H1 (cell line): ENCODE results near the gene LMNTD2. TPM values are rescaled to one million over a fixed set of nuclear protein-coding genes. Genes with fewer than 3 reads are reported as not detected.

ENCODE experiments used
- CTCF ChIA-PET: fragments of 300-600 bp; sonication (Branson Sonifier 250); formaldehyde crosslinking; loops from one replicate; lab custom pipeline; 2021; ENCODE audit not compliant: partially characterized antibody; lab: Charles Lee
- POLR2A ChIA-PET: fragments of 300-600 bp; sonication (Branson Sonifier 250); formaldehyde crosslinking; loops from one replicate; lab custom pipeline; 2021; ENCODE audit warnings: inconsistent platforms; ENCODE audit not compliant: partially characterized antibody; lab: Charles Lee
- DNase-seq, 2 experiments: peaks; one replicate each; pipeline versions ENCODE4 v3.0.0 to v3.0.0-alpha.2; 2010 to 2022; ENCODE audit warnings: low spot score in 2 of 2, low read depth in 1 of 2, mixed read lengths in 1 of 2
- FAIRE-seq: peaks from 2 replicates; lab custom pipeline; 2011; peaks lifted over from hg19 to GRCh38; lab: Jason Lieb, UNC
- H2AFZ ChIP-seq: 2 replicates; pipeline ENCODE4 v1.8.1; 2012; ENCODE audit warnings: low read length, inconsistent platforms
- H2AK5ac ChIP-seq: 2 replicates; pipeline ENCODE4 v1.6.1; 2013; ENCODE audit warnings: low read depth, low read length
- H2BK120ac ChIP-seq: replicated peaks from 2 replicates; pipeline ENCODE3; 2013; ENCODE audit warnings: low read depth, low read length, inconsistent platforms
- H2BK12ac ChIP-seq: 2 replicates; pipeline ENCODE4 v1.6.1; 2013; ENCODE audit warnings: low read depth, low read length
- H2BK15ac ChIP-seq: 2 replicates; pipeline ENCODE4 v1.6.1; 2013; ENCODE audit warnings: low read length
- H2BK20ac ChIP-seq: 2 replicates; pipeline ENCODE4 v1.6.1; 2013; ENCODE audit warnings: low read length
- H2BK5ac ChIP-seq: 2 replicates; pipeline ENCODE4 v1.6.1; 2013; ENCODE audit warnings: low read depth, low read length
- H3K14ac ChIP-seq: 2 replicates; pipeline ENCODE4 v1.6.1; 2013; ENCODE audit warnings: inconsistent platforms; ENCODE audit not compliant: insufficient read length
- H3K18ac ChIP-seq: 2 replicates; pipeline ENCODE4 v1.6.1; 2013; ENCODE audit warnings: low read length; ENCODE audit errors: extremely low read depth
- H3K23ac ChIP-seq: 2 replicates; pipeline ENCODE4 v1.6.1; 2013; ENCODE audit warnings: inconsistent platforms; ENCODE audit not compliant: insufficient read length
- H3K23me2 ChIP-seq: 2 replicates; pipeline ENCODE4 v1.6.1; 2013; ENCODE audit warnings: low read depth, low read length
- H3K27ac ChIP-seq: 2 replicates; pipeline ENCODE4 v1.6.1; 2011; ENCODE audit warnings: low read depth, low read length, inconsistent platforms
- H3K27me3 ChIP-seq, 4 experiments: replicated peaks in 1 of 4; 1 replicate in 1 of 4; 2 replicates in 3 of 4; pipeline versions ENCODE4 v1.6.1 to v1.8.1; 2011 to 2013; ENCODE audit warnings: low read length in 3 of 4, mild to moderate bottlenecking in 3 of 4, inconsistent platforms in 2 of 4, mixed read lengths in 2 of 4, moderate library complexity in 1 of 4; ENCODE audit not compliant: control insufficient read depth in 3 of 4, insufficient read depth in 3 of 4; ENCODE audit errors: extremely low read depth in 1 of 4
- H3K36me3 ChIP-seq, 4 experiments: 2 replicates each; pipeline versions ENCODE4 v1.6.1 to v1.8.1; 2011 to 2013; ENCODE audit warnings: mild to moderate bottlenecking in 4 of 4, low read length in 3 of 4, moderate library complexity in 2 of 4, control low read depth in 1 of 4, inconsistent platforms in 1 of 4; ENCODE audit not compliant: insufficient read depth in 4 of 4, control insufficient read depth in 2 of 4
- H3K4ac ChIP-seq: replicated peaks from 2 replicates; pipeline ENCODE3; 2013; ENCODE audit warnings: low read length, low read depth, mixed read lengths, inconsistent platforms; ENCODE audit not compliant: insufficient read length
- H3K4me1 ChIP-seq, 4 experiments: replicated peaks in 1 of 4; 1 replicate in 1 of 4; 2 replicates in 3 of 4; pipeline versions ENCODE4 v1.6.1 to v1.8.1; 2011 to 2013; ENCODE audit warnings: low read length in 3 of 4, inconsistent platforms in 2 of 4, mixed read lengths in 1 of 4; ENCODE audit not compliant: insufficient read depth in 4 of 4, control insufficient read depth in 3 of 4
- H3K4me2 ChIP-seq, 2 experiments: 2 replicates each; pipeline versions ENCODE4 v1.6.1 to v1.8.1; 2011 to 2013; ENCODE audit warnings: low read depth in 2 of 2, low read length in 2 of 2, control low read depth in 1 of 2, inconsistent platforms in 1 of 2, mild to moderate bottlenecking in 1 of 2; ENCODE audit not compliant: insufficient read depth in 1 of 2
- H3K4me3 ChIP-seq, 4 experiments: fragments of 200-600, 300-600 bp in 1 of 4; sonication (generic), shearing (Covaris generic), sonication (Bioruptor Twin) in 1 of 4; 2 replicates each; pipeline versions ENCODE4 v1.5.1 to v1.8.1; 2011 to 2016; ENCODE audit warnings: low read length in 4 of 4, low read depth in 3 of 4, control low read depth in 2 of 4, inconsistent platforms in 2 of 4, mild to moderate bottlenecking in 2 of 4, mixed read lengths in 1 of 4, moderate library complexity in 1 of 4; ENCODE audit not compliant: insufficient read depth in 2 of 4; ENCODE audit errors: extremely low read depth in 1 of 4
- H3K56ac ChIP-seq: replicated peaks from 2 replicates; pipeline ENCODE3; 2013; ENCODE audit warnings: low read depth, mild to moderate bottlenecking, mixed read lengths, low read length, inconsistent platforms; ENCODE audit not compliant: insufficient read length
- H3K79me1 ChIP-seq: 2 replicates; pipeline ENCODE4 v1.6.1; 2013; ENCODE audit warnings: low read depth, low read length, control low read depth
- H3K79me2 ChIP-seq, 2 experiments: 2 replicates each; pipeline versions ENCODE4 v1.6.1 to v1.8.1; 2012 to 2013; ENCODE audit warnings: low read length in 2 of 2, mild to moderate bottlenecking in 2 of 2, inconsistent platforms in 1 of 2; ENCODE audit not compliant: insufficient read depth in 2 of 2, control insufficient read depth in 1 of 2
- H3K9ac ChIP-seq, 4 experiments: replicated peaks in 1 of 4; 1 replicate in 1 of 4; 2 replicates in 3 of 4; pipeline versions ENCODE4 v1.6.1 to v1.8.1; 2011 to 2013; ENCODE audit warnings: low read depth in 3 of 4, low read length in 3 of 4, control low read depth in 2 of 4, mild to moderate bottlenecking in 2 of 4, moderate library complexity in 2 of 4, inconsistent platforms in 1 of 4; ENCODE audit errors: extremely low read depth in 1 of 4
- H3K9me3 ChIP-seq, 2 experiments: 2 replicates each; pipeline versions ENCODE4 v1.6.1 to v1.8.1; 2012 to 2013; ENCODE audit warnings: mild to moderate bottlenecking in 2 of 2, moderate library complexity in 2 of 2, control low read depth in 1 of 2, inconsistent platforms in 1 of 2, low read depth in 1 of 2, low read length in 1 of 2, mixed read lengths in 1 of 2; ENCODE audit not compliant: insufficient read depth in 2 of 2
- H4K20me1 ChIP-seq, 2 experiments: replicated peaks in 1 of 2; 2 replicates each; pipeline versions ENCODE3 to v1.8.1; 2011 to 2013; ENCODE audit warnings: inconsistent platforms in 2 of 2, low read length in 2 of 2, mild to moderate bottlenecking in 1 of 2; ENCODE audit not compliant: insufficient read depth in 2 of 2, control insufficient read depth in 1 of 2
- H4K5ac ChIP-seq: 2 replicates; pipeline ENCODE4 v1.6.1; 2013; ENCODE audit warnings: low read length, low read depth, mixed read lengths, inconsistent platforms; ENCODE audit not compliant: insufficient read length
- H4K8ac ChIP-seq: 2 replicates; pipeline ENCODE4 v1.8.0; 2013; ENCODE audit warnings: mild to moderate bottlenecking, moderate library complexity, low read length, inconsistent platforms; ENCODE audit not compliant: insufficient read depth; ENCODE audit errors: extremely low read depth
- H4K91ac ChIP-seq: replicated peaks from 2 replicates; pipeline ENCODE3; 2013; ENCODE audit warnings: low read length, mixed read lengths, inconsistent platforms; ENCODE audit not compliant: insufficient read length
- CBX5 ChIP-seq: fragments of 300-800, 300-1000 bp; sonication (generic); IDR thresholded peaks from 2 replicates; pipeline ENCODE4 v1.7.1; 2016; ENCODE audit warnings: antibody characterized with exemption, low read length, low read depth
- CHD1 ChIP-seq: IDR thresholded peaks from 2 replicates; pipeline ENCODE4 v1.6.1; 2012; ENCODE audit warnings: low read depth, low read length, improper control_type of control experiment
- CHD2 ChIP-seq: IDR thresholded peaks from 2 replicates; pipeline ENCODE4 v1.6.1; 2012; ENCODE audit warnings: low read length, improper control_type of control experiment
- EGR1 ChIP-seq: IDR thresholded peaks from 2 replicates; pipeline ENCODE4 v1.6.1; 2011; ENCODE audit warnings: low read depth, low read length, borderline replicate concordance
- GTF2F1 ChIP-seq: IDR thresholded peaks from 2 replicates; pipeline ENCODE4 v1.6.1; 2012; ENCODE audit warnings: low read depth, low read length, improper control_type of control experiment, borderline replicate concordance
- MAFK ChIP-seq: IDR thresholded peaks from 2 replicates; pipeline ENCODE4 v1.6.1; 2012; ENCODE audit warnings: low read depth, mild to moderate bottlenecking, improper control_type of control experiment, low read length
- RFX5 ChIP-seq: IDR thresholded peaks from 2 replicates; pipeline ENCODE4 v1.6.1; 2011; ENCODE audit warnings: low read depth, low read length, improper control_type of control experiment, borderline replicate concordance
- RNF2 ChIP-seq: fragments of 200-900, 300-1000 bp; sonication (generic); IDR thresholded peaks from 2 replicates; pipeline ENCODE4 v1.7.1; 2016; ENCODE audit warnings: borderline replicate concordance, low read depth, mild to moderate bottlenecking, antibody characterized with exemption, low read length; ENCODE audit not compliant: poor library complexity, severe bottlenecking; ENCODE audit errors: missing control alignments
- RXRA ChIP-seq: IDR thresholded peaks from 2 replicates; pipeline ENCODE4 v1.6.1; 2011; ENCODE audit warnings: low read depth, mild to moderate bottlenecking, low read length, moderate library complexity; ENCODE audit not compliant: insufficient read depth
- SIX5 ChIP-seq: IDR thresholded peaks from 2 replicates; pipeline ENCODE4 v1.6.1; 2011; ENCODE audit warnings: mild to moderate bottlenecking, low read depth, low read length
- TEAD4 ChIP-seq: IDR thresholded peaks from 2 replicates; pipeline ENCODE4 v1.6.1; 2012; ENCODE audit warnings: low read depth, low read length, inconsistent platforms, mixed read lengths
- WGBS, 2 experiments: shearing (Covaris generic) in 1 of 2; methylation state at CpG; one replicate each; pipeline versions ENCODE4 v1.1.6 to v1.1.7; 2013 to 2015; ENCODE audit warnings: low lambda C conversion rate in 2 of 2, mixed read lengths in 2 of 2, inconsistent platforms in 1 of 2, low coverage in 1 of 2, missing lambda C conversion rate in 1 of 2; ENCODE audit not compliant: insufficient replicate concordance in 2 of 2, insufficient coverage in 1 of 2, insufficient read length in 1 of 2; ENCODE audit errors: extremely low coverage in 1 of 2, missing lambda C conversion rate in 1 of 2; 5-methylcytosine and 5-hydroxymethylcytosine counted together
- polyA plus RNA-seq, 7 experiments: library from polyadenylated mRNA; depleted of rRNA in 3 of 7; stranded (reverse) in 5 of 7; unstranded in 2 of 7; fragments of >200 nt in 5 of 7; fragments of 200-250 nt in 2 of 7; gene quantifications; 1 replicate in 5 of 7; 2 replicates in 1 of 7; 4 replicates in 1 of 7; pipeline versions ENCODE4 v1.2.1 to v1.2.3, GENCODE V29; 2011 to 2013; ENCODE audit warnings: missing spikeins in 2 of 7, mixed read lengths in 2 of 7
- total RNA-seq: library from RNA; stranded (reverse); fragmentation: NEBNext Ultra II Directional; extraction: Animal tissue kit (Norgen Biotek cat#: 25700); gene quantifications from 2 replicates; pipeline ENCODE4 v1.2.1, GENCODE V29; 2021
- TF ChIP-seq, protein P1 (sequence below): IDR thresholded peaks from 2 replicates; pipeline ENCODE4 v1.6.1; 2012; ENCODE audit warnings: inconsistent platforms

Gene LMNTD2
- total and polyA plus RNA-seq, 2 of the 8 experiments (the other 6 are each of a cell fraction or from before 2014, with no cell fraction given), result 1.6 to 3.1 TPM

DNA sequence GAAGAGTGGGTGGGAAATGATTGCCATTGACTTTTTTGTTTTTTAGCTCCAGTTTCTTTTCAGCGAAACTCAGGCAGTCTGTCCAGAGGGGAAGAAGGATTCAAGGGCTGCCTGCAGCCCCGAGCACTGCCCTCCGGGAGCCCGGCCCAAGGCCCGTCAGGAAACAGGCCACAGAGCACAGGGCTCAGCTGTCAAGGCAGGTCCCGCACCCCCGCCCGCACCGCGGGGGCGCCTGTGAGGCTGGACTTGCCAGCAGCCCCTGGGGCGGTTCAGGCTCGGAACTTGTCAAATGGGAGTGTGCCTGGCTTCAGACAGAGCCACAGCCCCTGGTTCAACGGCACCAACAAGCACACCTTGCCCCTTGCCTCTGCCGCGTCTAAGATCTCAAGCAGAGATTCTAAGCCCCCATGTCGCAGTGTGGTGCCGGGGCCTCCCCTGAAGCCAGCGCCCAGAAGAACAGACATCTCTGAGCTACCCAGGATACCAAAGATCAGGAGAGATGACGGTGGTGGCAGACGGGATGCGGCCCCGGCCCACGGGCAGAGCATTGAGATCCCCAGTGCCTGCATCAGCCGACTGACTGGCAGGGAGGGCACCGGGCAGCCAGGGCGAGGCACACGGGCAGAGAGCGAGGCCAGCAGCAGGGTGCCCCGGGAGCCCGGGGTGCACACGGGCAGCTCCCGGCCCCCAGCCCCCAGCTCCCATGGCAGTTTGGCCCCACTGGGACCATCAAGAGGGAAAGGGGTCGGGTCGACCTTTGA is 46.7 kb upstream of the LMNTD2 start:
- H4K5ac ChIP-seq, result no peak overlapping the region
- H3K4me2 ChIP-seq, result no peak overlapping the region
- H3K79me1 ChIP-seq, result peaks cover 7% of the 10 kb centered on the region; the same call in 1 of the 2 replicates
- no peaks in the 10 kb centered on the region for H3K23me2 ChIP-seq
- no peaks in the 10 kb centered on the region for H3K79me2 ChIP-seq
- peaks cover 11 to 22% of the 10 kb centered on the region in 2 experiments for H4K20me1 ChIP-seq
- H2AK5ac ChIP-seq, result no peak overlapping the region
- no peak overlapping the region for H3K4ac ChIP-seq
- ChIA-PET POLR2A (interaction anchor here (1.0 to 1.7 kb wide), 4 partner anchors 18 to 32 kb away, joined by 3 to 5 read pairs (median 4); no protein-coding TSS in a partner anchor), CTCF (interaction anchor here (0.5 to 1.7 kb wide), 7 partner anchors 9 to 234 kb away, joined by 3 to 5 read pairs (median 4); partner anchors contain the start of gene IRF7)
- no peak overlapping the region for H2BK12ac ChIP-seq
- H4K91ac ChIP-seq, result no peak overlapping the region
- H3K4me3 ChIP-seq, result no peak overlapping the region
- H4K8ac ChIP-seq, result no peak overlapping the region
- H2AFZ ChIP-seq, result no peak overlapping the region
- peaks cover 31 to 84% (median 66%) of the 10 kb centered on the region in 4 experiments for H3K36me3 ChIP-seq
- H3K27ac ChIP-seq, result no peak overlapping the region
- H3K56ac ChIP-seq, result no peak overlapping the region
- no peaks in the 10 kb centered on the region for H3K4me1 ChIP-seq
- FAIRE-seq, result no peak
- no peaks in the 10 kb centered on the region for H3K9me3 ChIP-seq
- H2BK15ac ChIP-seq, result no peak overlapping the region
- H2BK20ac ChIP-seq, result no peak overlapping the region
- H3K9ac ChIP-seq, result no peak overlapping the region
- H3K18ac ChIP-seq, result no peak overlapping the region
- H3K23ac ChIP-seq, result no peak overlapping the region
- WGBS, 2 experiments, result 95% methylated on average over 34 of the region's 35 CpGs; no CpG with 5 or more reads in 1 of the 2 experiments
- no peak for DNase-seq
- H3K27me3 ChIP-seq, result no peaks in the 10 kb centered on the region
- H3K14ac ChIP-seq, result no peak overlapping the region
- no peak overlapping the region for H2BK120ac ChIP-seq
- H2BK5ac ChIP-seq, result no peak overlapping the region; the same call in 1 of the 2 replicates
- TF ChIP-seq GTF2F1 (no peak), RNF2 (no peak), CHD1 (no peak), CHD2 (no peak), TEAD4 (no peak), MAFK (no peak), RFX5 (no peak), SIX5 (no peak), EGR1 (no peak), RXRA (no peak), CBX5 (no peak)
- TF ChIP-seq, protein P1, sequence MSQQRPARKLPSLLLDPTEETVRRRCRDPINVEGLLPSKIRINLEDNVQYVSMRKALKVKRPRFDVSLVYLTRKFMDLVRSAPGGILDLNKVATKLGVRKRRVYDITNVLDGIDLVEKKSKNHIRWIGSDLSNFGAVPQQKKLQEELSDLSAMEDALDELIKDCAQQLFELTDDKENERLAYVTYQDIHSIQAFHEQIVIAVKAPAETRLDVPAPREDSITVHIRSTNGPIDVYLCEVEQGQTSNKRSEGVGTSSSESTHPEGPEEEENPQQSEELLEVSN, result no peak
